GM12865 (cell line): ENCODE results near the gene EGLN1.
A peak's percentile ranks its signal among the peaks of the same experiment; 100 is the strongest.

ENCODE experiments used
- DNase-seq: peaks from one replicate; pipeline ENCODE4 v3.0.0; 2010; ENCODE audit warnings: low read depth
- H3K4me3 ChIP-seq: 2 replicates; pipeline ENCODE4 v1.5.1; 2011; ENCODE audit warnings: mild to moderate bottlenecking, low read depth, low read length, control low read depth
- CTCF ChIP-seq: IDR thresholded peaks from 2 replicates; pipeline ENCODE4 v1.5.1; 2011; ENCODE audit warnings: low read length, control low read depth, low read depth, inconsistent platforms; ENCODE audit not compliant: insufficient read depth; ENCODE audit errors: missing control alignments

Gene EGLN1

GRCh38 chr1:231362325-231362724, 59.8 kb downstream of the EGLN1 start:
- no peak for DNase-seq
- no peak overlapping the region for H3K4me3 ChIP-seq
- no peak for TF ChIP-seq CTCF

- no peak for TF ChIP-seq CTCF
- DNase-seq: no peak
- H3K4me3 ChIP-seq: no peak overlapping the region
Measured at GRCh38 chr1:231359113-231359512, 63.0 kb downstream of the EGLN1 start.

GRCh38 chr1:231357831-231358354, 64.2 kb downstream of the EGLN1 start:
- TF ChIP-seq CTCF: peak; percentile 70
- DNase-seq: peak; percentile 68
- H3K4me3 ChIP-seq: no peak overlapping the region

- no peak overlapping the region for H3K4me3 ChIP-seq
- DNase-seq: no peak
- TF ChIP-seq CTCF: no peak
Measured at GRCh38 chr1:231357187-231357772, 64.8 kb downstream of the EGLN1 start.

- no peak overlapping the region for H3K4me3 ChIP-seq
- no peak for TF ChIP-seq CTCF
- DNase-seq: no peak
Measured at GRCh38 chr1:231355171-231355570, 66.9 kb downstream of the EGLN1 start.

GRCh38 chr1:231354330-231355020, 67.6 kb downstream of the EGLN1 start:
- DNase-seq: no peak
- H3K4me3 ChIP-seq: no peak overlapping the region
- no peak for TF ChIP-seq CTCF
